GM15510 (cell line): ENCODE results near the gene RTL1.

ENCODE experiments used
- POLR2A ChIP-seq: IDR thresholded peaks from 3 replicates; pipeline ENCODE4 v1.6.1; 2011; ENCODE audit warnings: borderline replicate concordance; ENCODE audit not compliant: insufficient read length; ENCODE audit errors: extremely low read depth

Gene RTL1

GRCh38 chr14:100834082-100834793, 69.3 kb downstream of the RTL1 start:
- no peak for TF ChIP-seq POLR2A

GRCh38 chr14:100832311-100832960, 71.1 kb downstream of the RTL1 start:
- TF ChIP-seq POLR2A, result no peak

- no peak for TF ChIP-seq POLR2A
Measured at GRCh38 chr14:100830681-100831080, 72.8 kb downstream of the RTL1 start.
